ENCODE results near the gene GRK1.

The GRK1 gene

GRCh38 chr13:113661509-113661908 lies 5.5 kb upstream of the GRK1 start:
- no peak overlapping the region for H3K9ac ChIP-seq (ENCODE audit: low read depth, low read length)
- no peaks in the 10 kb centered on the region for H3K9me3 ChIP-seq (ENCODE audit: control insufficient read depth, insufficient read depth, low read length)
- no peaks in the 10 kb centered on the region for H3K36me3 ChIP-seq (ENCODE audit: control insufficient read depth, insufficient read depth, low read length)
- no peak overlapping the region for H3K4me3 ChIP-seq (ENCODE audit: low read depth, low read length)
- H3K4me1 ChIP-seq (ENCODE audit: control insufficient read depth, insufficient read depth, low read length): no peaks in the 10 kb centered on the region
- no peaks in the 10 kb centered on the region for H3K27me3 ChIP-seq (ENCODE audit: control insufficient read depth, insufficient read depth, low read length)

- Histone ChIP-seq H3K9me3 (ENCODE audit: control insufficient read depth, insufficient read depth, low read length) (no peaks in the 10 kb centered on the region), H3K36me3 (ENCODE audit: control insufficient read depth, insufficient read depth, low read length) (no peaks in the 10 kb centered on the region), H3K4me3 (ENCODE audit: low read depth, low read length) (no peak overlapping the region), H3K27me3 (ENCODE audit: control insufficient read depth, insufficient read depth, low read length) (no peaks in the 10 kb centered on the region), H3K4me1 (ENCODE audit: control insufficient read depth, insufficient read depth, low read length) (no peaks in the 10 kb centered on the region), H3K9ac (ENCODE audit: low read depth, low read length) (no peak overlapping the region)
Measured at GRCh38 chr13:113663934-113664333, 3.1 kb upstream of the GRK1 start.

DNA sequence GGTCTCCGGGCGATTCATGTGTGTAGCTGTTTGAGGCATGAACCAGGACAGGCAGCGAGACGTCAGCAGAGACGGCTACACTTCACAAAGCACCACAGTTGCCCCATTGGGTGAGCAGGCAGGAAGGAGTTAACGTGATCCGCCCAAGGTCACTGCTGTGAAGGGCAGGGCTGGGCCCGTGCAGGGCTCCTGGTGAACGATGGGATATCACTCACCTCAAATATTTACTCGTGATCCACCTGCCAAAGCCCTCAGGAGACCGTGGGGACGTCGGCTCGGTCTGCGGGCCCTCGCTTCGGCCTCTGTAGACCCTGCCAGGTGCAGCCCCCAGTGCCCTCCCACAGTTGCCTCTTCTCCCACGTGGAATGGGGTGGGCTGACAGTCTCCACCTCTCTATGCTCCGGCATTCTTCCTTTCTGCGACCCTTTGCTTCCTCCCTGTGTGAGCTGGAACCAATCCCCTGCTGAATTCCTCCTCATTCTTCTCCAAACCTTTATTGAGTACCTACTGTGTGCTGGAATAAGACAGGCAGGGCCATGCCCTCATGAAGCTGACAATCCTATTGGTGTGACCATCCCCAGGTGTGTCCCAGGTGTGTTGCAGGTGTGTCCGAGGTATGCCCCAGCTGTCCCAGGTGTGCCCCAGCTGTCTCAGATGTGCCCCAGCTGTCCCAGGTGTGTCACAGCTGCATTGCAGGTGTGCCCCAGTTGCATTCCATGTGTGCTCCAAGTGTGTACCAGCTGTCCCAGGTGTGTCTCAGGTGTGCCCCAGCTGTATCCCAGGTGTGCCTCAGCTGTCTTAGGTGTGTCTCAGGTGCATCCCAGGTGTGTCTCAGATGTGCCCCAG lies 2.0 kb upstream of the GRK1 start:
- Histone ChIP-seq H3K36me3 (ENCODE audit: control insufficient read depth, insufficient read depth, low read length) (no peaks in the 10 kb centered on the region), H3K9ac (ENCODE audit: low read depth, low read length) (no peak overlapping the region), H3K9me3 (ENCODE audit: control insufficient read depth, insufficient read depth, low read length) (no peaks in the 10 kb centered on the region), H3K27me3 (ENCODE audit: control insufficient read depth, insufficient read depth, low read length) (no peaks in the 10 kb centered on the region), H3K4me1 (ENCODE audit: control insufficient read depth, insufficient read depth, low read length) (no peaks in the 10 kb centered on the region), H3K4me3 (ENCODE audit: low read depth, low read length) (no peak overlapping the region)

DNA sequence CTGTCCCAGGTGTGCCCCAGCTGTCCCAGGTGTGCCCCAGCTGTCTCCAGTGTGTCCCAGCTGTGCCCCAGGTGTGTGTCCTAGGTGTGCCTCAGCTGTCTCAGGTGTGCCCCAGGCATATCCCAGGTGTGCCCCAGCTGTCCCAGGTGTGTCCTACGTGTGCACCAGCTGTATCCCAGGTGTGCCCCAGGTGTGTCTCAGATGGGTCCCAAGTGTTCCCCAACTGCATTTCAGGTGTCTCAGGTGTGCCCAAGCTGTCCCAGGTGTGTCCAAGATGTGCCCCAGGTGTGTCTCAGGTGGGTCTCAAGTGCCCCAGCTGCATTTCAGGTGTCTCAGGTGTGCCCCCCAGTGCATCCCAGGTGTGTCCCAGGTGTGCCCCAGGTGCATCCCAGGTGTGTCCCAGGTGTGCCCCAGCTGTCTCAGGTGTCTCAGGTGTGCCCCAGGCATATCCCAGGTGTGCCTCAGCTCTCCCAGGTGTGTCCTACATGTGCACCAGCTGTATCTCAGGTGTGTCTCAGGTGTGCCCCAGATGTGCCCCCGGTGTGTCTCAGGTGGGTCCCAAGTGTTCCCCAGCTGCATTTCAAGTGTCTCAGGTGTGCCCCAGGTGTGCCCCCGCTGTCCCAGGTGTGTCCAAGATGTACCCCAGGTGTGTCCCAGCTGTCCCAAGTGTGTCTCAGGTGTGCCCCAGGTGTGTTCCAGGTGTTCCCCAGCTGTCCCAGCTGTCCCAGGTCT lies 1.3 kb upstream of the GRK1 start:
- Histone ChIP-seq H3K9ac (ENCODE audit: low read depth, low read length) (no peak overlapping the region), H3K27me3 (ENCODE audit: control insufficient read depth, insufficient read depth, low read length) (no peaks in the 10 kb centered on the region), H3K4me3 (ENCODE audit: low read depth, low read length) (no peak overlapping the region), H3K36me3 (ENCODE audit: control insufficient read depth, insufficient read depth, low read length) (no peaks in the 10 kb centered on the region), H3K4me1 (ENCODE audit: control insufficient read depth, insufficient read depth, low read length) (no peaks in the 10 kb centered on the region), H3K9me3 (ENCODE audit: control insufficient read depth, insufficient read depth, low read length) (no peaks in the 10 kb centered on the region)

DNA sequence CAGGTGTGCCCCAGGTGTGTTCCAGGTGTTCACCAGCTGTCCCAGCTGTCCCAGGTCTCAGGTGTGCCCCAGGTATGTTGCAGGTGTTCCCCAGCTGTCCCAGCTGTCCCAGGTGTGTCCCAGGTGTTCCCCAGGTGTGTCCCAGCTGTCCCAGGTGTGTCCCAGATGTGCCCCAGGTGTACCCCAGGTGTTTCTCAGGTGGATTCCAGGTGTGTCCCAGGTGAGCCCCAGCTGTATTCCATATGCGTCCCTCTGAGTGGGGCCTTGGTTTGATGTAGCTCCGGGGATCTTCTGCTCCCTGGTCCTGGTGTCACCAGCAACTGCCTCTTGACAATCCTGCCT lies 719 bp upstream of the GRK1 start:
- Histone ChIP-seq H3K4me1 (ENCODE audit: control insufficient read depth, insufficient read depth, low read length) (no peaks in the 10 kb centered on the region), H3K9me3 (ENCODE audit: control insufficient read depth, insufficient read depth, low read length) (no peaks in the 10 kb centered on the region), H3K36me3 (ENCODE audit: control insufficient read depth, insufficient read depth, low read length) (no peaks in the 10 kb centered on the region), H3K9ac (ENCODE audit: low read depth, low read length) (no peak overlapping the region), H3K27me3 (ENCODE audit: control insufficient read depth, insufficient read depth, low read length) (no peaks in the 10 kb centered on the region), H3K4me3 (ENCODE audit: low read depth, low read length) (no peak overlapping the region)

- no peaks in the 10 kb centered on the region for H3K36me3 ChIP-seq (ENCODE audit: control insufficient read depth, insufficient read depth, low read length)
- H3K9ac ChIP-seq (ENCODE audit: low read depth, low read length): no peak overlapping the region
- H3K4me1 ChIP-seq (ENCODE audit: control insufficient read depth, insufficient read depth, low read length): no peaks in the 10 kb centered on the region
- no peak overlapping the region for H3K4me3 ChIP-seq (ENCODE audit: low read depth, low read length)
- no peaks in the 10 kb centered on the region for H3K27me3 ChIP-seq (ENCODE audit: control insufficient read depth, insufficient read depth, low read length)
- H3K9me3 ChIP-seq (ENCODE audit: control insufficient read depth, insufficient read depth, low read length): no peaks in the 10 kb centered on the region
Measured at GRCh38 chr13:113667771-113668490, 912 bp downstream of the GRK1 start.

- no peaks in the 10 kb centered on the region for H3K4me1 ChIP-seq (ENCODE audit: control insufficient read depth, insufficient read depth, low read length)
Measured at GRCh38 chr13:113668491-113668971, 1.5 kb downstream of the GRK1 start.

DNA sequence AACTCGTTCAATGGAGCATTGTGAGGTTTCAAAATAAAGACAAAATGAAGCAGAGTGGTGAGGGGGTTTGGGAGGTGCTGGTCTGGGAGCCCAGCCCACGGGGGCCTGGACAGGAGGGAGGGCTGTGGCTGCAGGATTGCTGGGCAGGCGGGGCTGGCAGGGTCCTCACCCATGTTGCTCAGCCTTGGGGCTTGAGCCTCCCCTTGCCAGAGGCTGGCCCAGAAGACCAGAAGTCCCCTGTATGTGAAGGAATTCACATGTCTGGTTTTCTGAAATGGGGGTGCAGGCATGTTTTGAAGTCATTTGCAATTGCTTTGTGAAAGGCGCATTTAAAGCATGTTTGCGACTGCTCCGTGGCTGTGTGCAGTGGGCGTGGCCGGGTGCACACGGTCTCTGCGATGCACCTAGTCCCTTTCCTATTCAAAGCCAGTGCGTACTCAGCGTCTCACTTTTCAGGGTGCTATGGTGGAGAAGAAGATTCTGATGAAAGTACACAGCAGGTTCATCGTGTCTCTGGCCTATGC lies 2.3 kb downstream of the GRK1 start:
- Histone ChIP-seq H3K4me3 (ENCODE audit: low read depth, low read length) (no peak overlapping the region), H3K36me3 (ENCODE audit: control insufficient read depth, insufficient read depth, low read length) (no peaks in the 10 kb centered on the region), H3K4me1 (ENCODE audit: control insufficient read depth, insufficient read depth, low read length) (no peaks in the 10 kb centered on the region), H3K27me3 (ENCODE audit: control insufficient read depth, insufficient read depth, low read length) (no peaks in the 10 kb centered on the region), H3K9me3 (ENCODE audit: control insufficient read depth, insufficient read depth, low read length) (no peaks in the 10 kb centered on the region), H3K9ac (ENCODE audit: low read depth, low read length) (no peak overlapping the region)

More at GRCh38 chr13:113668491-113668971, 1.5 kb downstream of the GRK1 start:
- Histone ChIP-seq H3K9ac (ENCODE audit: low read depth, low read length) (no peak overlapping the region), H3K27me3 (ENCODE audit: control insufficient read depth, insufficient read depth, low read length) (no peaks in the 10 kb centered on the region), H3K9me3 (ENCODE audit: control insufficient read depth, insufficient read depth, low read length) (no peaks in the 10 kb centered on the region), H3K36me3 (ENCODE audit: control insufficient read depth, insufficient read depth, low read length) (no peaks in the 10 kb centered on the region), H3K4me3 (ENCODE audit: low read depth, low read length) (no peak overlapping the region)

DNA sequence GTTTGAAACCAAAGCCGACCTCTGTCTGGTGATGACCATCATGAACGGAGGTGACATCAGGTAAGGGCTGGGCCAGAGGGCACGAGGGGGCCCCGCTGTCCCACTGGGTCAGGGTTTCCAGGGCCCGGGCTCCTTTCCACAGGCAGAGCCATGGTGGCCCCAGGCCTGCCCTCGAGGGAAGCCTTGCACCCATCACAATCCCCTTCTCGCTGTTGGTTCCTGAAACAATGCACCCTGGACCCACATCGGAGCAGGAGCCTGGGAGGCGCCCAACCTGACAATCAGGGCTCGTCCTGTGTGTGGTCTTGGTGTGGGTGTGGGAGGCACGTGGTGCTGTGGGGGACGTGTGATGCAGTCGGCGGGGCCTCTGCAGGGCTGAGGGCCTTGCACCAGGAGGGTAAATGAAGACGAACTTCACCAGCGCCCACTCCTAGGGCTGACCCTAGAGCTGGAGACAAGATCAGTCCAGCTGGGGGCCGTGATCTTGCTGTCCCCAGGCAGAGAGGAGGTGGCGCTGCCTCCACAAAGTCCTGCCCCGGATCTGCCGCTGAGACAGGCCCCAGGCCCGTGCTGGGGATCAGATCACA lies 2.8 kb downstream of the GRK1 start:
- Histone ChIP-seq H3K4me3 (ENCODE audit: low read depth, low read length) (no peak overlapping the region), H3K9me3 (ENCODE audit: control insufficient read depth, insufficient read depth, low read length) (no peaks in the 10 kb centered on the region), H3K27me3 (ENCODE audit: control insufficient read depth, insufficient read depth, low read length) (no peaks in the 10 kb centered on the region), H3K4me1 (ENCODE audit: control insufficient read depth, insufficient read depth, low read length) (no peaks in the 10 kb centered on the region), H3K36me3 (ENCODE audit: control insufficient read depth, insufficient read depth, low read length) (no peaks in the 10 kb centered on the region), H3K9ac (ENCODE audit: low read depth, low read length) (no peak overlapping the region)

DNA sequence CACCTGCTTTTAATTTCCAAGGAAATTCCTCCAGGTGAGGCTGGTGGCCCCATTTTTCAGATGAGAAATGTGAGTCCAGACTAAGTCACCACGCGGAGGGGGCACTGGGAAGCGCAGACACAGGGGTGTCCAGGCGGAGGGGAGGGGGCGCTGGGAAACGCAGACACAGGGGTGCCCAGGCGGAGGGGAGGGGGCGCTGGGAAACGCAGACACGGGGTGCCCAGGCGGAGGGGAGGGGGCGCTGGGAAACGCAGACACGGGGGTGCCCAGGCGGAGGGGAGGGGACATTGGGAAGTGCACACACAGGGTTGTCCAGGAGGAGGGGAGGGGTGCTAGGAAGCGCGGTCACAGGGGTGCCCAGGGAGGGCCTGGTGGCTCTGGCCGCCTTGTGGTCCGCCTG lies 3.5 kb downstream of the GRK1 start:
- no peaks in the 10 kb centered on the region for H3K27me3 ChIP-seq (ENCODE audit: control insufficient read depth, insufficient read depth, low read length)
- H3K9me3 ChIP-seq (ENCODE audit: control insufficient read depth, insufficient read depth, low read length): no peaks in the 10 kb centered on the region
- no peak overlapping the region for H3K4me3 ChIP-seq (ENCODE audit: low read depth, low read length)
- H3K36me3 ChIP-seq (ENCODE audit: control insufficient read depth, insufficient read depth, low read length): no peaks in the 10 kb centered on the region
- H3K9ac ChIP-seq (ENCODE audit: low read depth, low read length): no peak overlapping the region
- no peaks in the 10 kb centered on the region for H3K4me1 ChIP-seq (ENCODE audit: control insufficient read depth, insufficient read depth, low read length)
